NCI-H2196 (cell line): ENCODE results near the gene CDS1.
A peak's percentile ranks its signal among the peaks of the same experiment; 100 is the strongest.
"Not testable (repeated sequence)": the region's sequence is repeated elsewhere in the genome, so short reads cannot be mapped to it uniquely, and the experiment has no call there.

ENCODE experiments used
- DNase-seq: peaks from one replicate; lab custom pipeline; 2025; ENCODE audit not compliant: unreplicated experiment; lab: John Stamatoyannopoulos, UW

CDS1 gene

GRCh38 chr4:84582988-84583875, at the start of gene CDS1:
Gene CDS1 (plus strand): TSS chr4:84583127. CDS start chr4:84583402, 275 bp downstream.
- DNase-seq, result peak; percentile 0

- no peak for DNase-seq
These were observed 47.0 kb upstream of the CDS1 start for GRCh38 chr4:84535901-84536300.

- no peak for DNase-seq
These were observed 37.8 kb upstream of the CDS1 start for GRCh38 chr4:84545093-84545492.

GRCh38 chr4:84547211-84547610, 35.7 kb upstream of the CDS1 start:
- no peak for DNase-seq

GRCh38 chr4:84549191-84549590, 33.7 kb upstream of the CDS1 start:
- not testable (repeated sequence) for DNase-seq

GRCh38 chr4:84562156-84562555, 20.8 kb upstream of the CDS1 start:
- DNase-seq, result no peak

- no peak for DNase-seq
These were observed 19.9 kb upstream of the CDS1 start for GRCh38 chr4:84563002-84563401.

GRCh38 chr4:84565951-84566350, 17.0 kb upstream of the CDS1 start:
- no peak for DNase-seq

- DNase-seq, result no peak
These were observed 14.4 kb upstream of the CDS1 start for GRCh38 chr4:84568496-84568895.

GRCh38 chr4:84569009-84569408, 13.9 kb upstream of the CDS1 start:
- no peak for DNase-seq

GRCh38 chr4:84573385-84574068, 9.4 kb upstream of the CDS1 start:
- DNase-seq, result no peak

- no peak for DNase-seq
These were observed 8.7 kb upstream of the CDS1 start for GRCh38 chr4:84574069-84574720.

GRCh38 chr4:84578540-84579402, 4.2 kb upstream of the CDS1 start:
- peak; percentile 25 for DNase-seq

GRCh38 chr4:84579403-84579776, 3.5 kb upstream of the CDS1 start:
- DNase-seq, result no peak

- peak; percentile 71 for DNase-seq
These were observed 482 bp upstream of the CDS1 start for GRCh38 chr4:84582302-84582987.

GRCh38 chr4:84583876-84584380, 1.0 kb downstream of the CDS1 start:
- no peak for DNase-seq

GRCh38 chr4:84585251-84585650, 2.3 kb downstream of the CDS1 start:
- no peak for DNase-seq

- DNase-seq, result no peak
These were observed 11.8 kb downstream of the CDS1 start for GRCh38 chr4:84594724-84595123.

- no peak for DNase-seq
These were observed 13.9 kb downstream of the CDS1 start for GRCh38 chr4:84596826-84597225.

GRCh38 chr4:84597450-84597849, 14.5 kb downstream of the CDS1 start:
- DNase-seq, result no peak
